OCI-LY1 (cell line): ENCODE measurements around the gene MVB12A.

Experiments used
- CTCF ChIP-seq: fragments of 200-600 bp; sonication (generic), shearing (Covaris generic); IDR thresholded peaks from 2 replicates; pipeline ENCODE4 v1.5.1; 2017; ENCODE audit warnings: mild to moderate bottlenecking, antibody characterized with exemption, low read length, moderate library complexity, mixed read lengths
- EZH2 ChIP-seq: fragments of 200-600 bp; sonication (generic), shearing (Covaris generic); IDR thresholded peaks from 2 replicates; pipeline ENCODE4 v1.8.0; 2017; ENCODE audit warnings: borderline replicate concordance, mixed run types, mild to moderate bottlenecking, antibody characterized with exemption, low read length, moderate library complexity, mixed read lengths

DNA sequence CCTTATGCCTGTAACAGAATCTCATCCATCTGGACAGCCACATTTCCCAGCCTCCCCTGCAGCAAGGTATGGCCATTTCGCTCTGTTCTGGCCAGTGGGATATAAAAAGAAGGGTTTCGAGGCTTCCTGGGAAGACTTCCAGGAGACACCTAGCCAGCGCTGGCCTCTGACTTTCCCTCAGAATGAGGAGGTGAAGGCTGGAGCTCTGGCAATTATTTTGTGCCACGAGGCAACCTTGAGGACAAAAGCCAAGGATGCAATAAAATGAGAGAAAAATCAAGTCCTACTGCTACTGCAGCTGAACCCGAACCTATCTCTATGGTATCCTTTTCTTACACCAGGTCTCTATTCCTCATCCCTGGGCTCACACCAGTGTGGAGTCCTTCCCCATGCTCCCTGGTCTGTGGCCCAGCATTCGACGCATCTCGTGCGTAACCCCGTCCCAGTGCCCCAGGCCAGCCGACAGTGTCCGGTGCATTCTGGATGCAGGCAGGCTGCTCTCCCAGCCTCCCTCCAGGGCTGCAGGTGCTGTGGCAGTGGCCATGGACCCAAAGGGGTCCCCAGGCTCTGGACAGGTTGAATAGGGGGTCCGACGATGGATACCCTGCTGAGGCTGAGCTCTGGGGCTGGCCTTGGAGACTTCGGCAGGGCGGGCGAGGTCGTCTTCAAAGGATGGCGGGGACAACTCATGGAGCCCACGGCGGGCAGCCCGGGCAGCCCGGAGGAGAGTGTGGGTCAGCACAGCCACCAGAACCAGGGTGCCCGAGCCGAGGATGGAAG is 16.4 kb downstream of the MVB12A start:
- no peak for TF ChIP-seq CTCF
- TF ChIP-seq EZH2 = no peak
